Tibial nerve (tissue), 4 donors: ENCODE measurements around the gene CAMTA1.

Experiments
- CTCF ChIP-seq, 5 experiments: fragments of 200-600 bp in 3 of 5; fragments of 450-650 bp in 2 of 5; sonication (generic) in 3 of 5; IDR thresholded peaks; one replicate each; pipeline ENCODE4 v1.5.1; 2016 to 2019; ENCODE audit warnings: antibody characterized with exemption in 5 of 5, mild to moderate bottlenecking in 3 of 5, moderate library complexity in 2 of 5
- EP300 ChIP-seq, 2 donors: sonication (generic); formaldehyde crosslinking; IDR thresholded peaks; one replicate each; pipeline ENCODE4 v1.6.1; 2017; ENCODE audit warnings: antibody characterized with exemption in 2 of 2, mild to moderate bottlenecking in 1 of 2
- POLR2A ChIP-seq, 2 donors: fragments of 450-650 bp; IDR thresholded peaks; one replicate each; pipeline ENCODE4 v1.6.1; 2017; ENCODE audit warnings: antibody characterized with exemption in 2 of 2, mild to moderate bottlenecking in 2 of 2, moderate library complexity in 2 of 2

GRCh38 chr1:7707527-7707926, 922.3 kb downstream of the CAMTA1 start:
- TF ChIP-seq POLR2A (IDR thresholded peaks at IDR 0.05) (no peak), CTCF (IDR thresholded peaks at IDR 0.05) (no peak), EP300 (IDR thresholded peaks at IDR 0.05) (no peak)
